HCT116 (cell line): ENCODE results near the gene EHD3. TPM values are rescaled to one million over a fixed set of nuclear protein-coding genes. Genes with fewer than 3 reads are reported as not detected.

Source experiments
- ATAC-seq: fragments of 200-7000 bp; cut with Tn5 transposase; 2 replicates; pipeline ENCODE4 v1.9.1; 2020; ENCODE audit warnings: mild to moderate bottlenecking, moderate library complexity
- BruUV-seq: library from RNA; stranded (reverse); fragments of 400-500 nt; replicated peaks from 2 replicates; lab custom pipeline; 2021; lab: Mats Ljungman, UMichigan
- CTCF ChIA-PET: fragments of 300-600 bp; sonication (Branson Sonifier 250); formaldehyde crosslinking; loops from one replicate; lab custom pipeline; 2021; ENCODE audit warnings: antibody characterized with exemption; lab: Charles Lee
- POLR2A ChIA-PET: fragments of 300-600, 350-600 bp; sonication (Branson Sonifier 250); formaldehyde crosslinking; loops from one replicate; lab custom pipeline; 2021; ENCODE audit warnings: antibody characterized with exemption; lab: Charles Lee
- RAD21 ChIA-PET, 2 experiments: fragments of 300-600 bp; sonication (Branson Sonifier 250); formaldehyde crosslinking; loops; one replicate each; lab custom pipeline; 2023; ENCODE audit warnings: low total read pairs in 2 of 2; ENCODE audit not compliant: uncharacterized antibody in 2 of 2, unreplicated experiment in 2 of 2, low non-redundant PET in 1 of 2; lab: Charles Lee
- DNase-seq: peaks from one replicate; pipeline ENCODE4 v3.0.0-alpha.2; 2010; ENCODE audit warnings: low read depth, low spot score
- H2AFZ ChIP-seq: fragments of 200-600 bp; shearing (Covaris generic), sonication (generic); 2 replicates; pipeline ENCODE4 v1.6.1; 2017; ENCODE audit warnings: low read depth, mixed run types, mixed read lengths, antibody characterized with exemption, low read length; ENCODE audit not compliant: poor library complexity, severe bottlenecking
- H3K27ac ChIP-seq: 2 replicates; pipeline ENCODE4 v1.5.1; 2012; ENCODE audit warnings: low read depth, low read length
- H3K27me3 ChIP-seq: fragments of 200-600 bp; sonication (generic); 2 replicates; pipeline ENCODE4 v1.6.1; 2016; ENCODE audit warnings: mixed run types, low read length, mixed read lengths; ENCODE audit not compliant: insufficient read depth
- H3K36me3 ChIP-seq, 2 experiments: fragments of 200-500 bp in 1 of 2; fragments of 200-600 bp in 1 of 2; sonication (Bioruptor generic) in 1 of 2; sonication (generic) in 1 of 2; 2 replicates each; pipeline versions ENCODE4 v1.5.1 to v1.6.1; 2014 to 2016; ENCODE audit warnings: low read length in 2 of 2, inconsistent platforms in 1 of 2, mixed read lengths in 1 of 2, mixed run types in 1 of 2; ENCODE audit not compliant: insufficient read depth in 2 of 2, control insufficient read depth in 1 of 2
- H3K4me1 ChIP-seq, 2 experiments: fragments of 200-600 bp in 1 of 2; sonication (generic) in 1 of 2; 2 replicates each; pipeline versions ENCODE4 v1.5.1 to v1.6.1; 2012 to 2017; ENCODE audit warnings: low read length in 2 of 2, inconsistent platforms in 1 of 2, mild to moderate bottlenecking in 1 of 2, mixed read lengths in 1 of 2, mixed run types in 1 of 2, moderate library complexity in 1 of 2; ENCODE audit not compliant: insufficient read depth in 2 of 2, control insufficient read depth in 1 of 2
- H3K4me2 ChIP-seq: fragments of 200-600 bp; sonication (generic); 2 replicates; pipeline ENCODE4 v1.6.1; 2017; ENCODE audit warnings: mixed run types, low read length, mixed read lengths
- H3K4me3 ChIP-seq, 2 experiments: fragments of 200-600 bp in 1 of 2; sonication (generic) in 1 of 2; replicated peaks in 1 of 2; 2 replicates each; pipeline ENCODE4 v1.5.1; 2011 to 2016; ENCODE audit warnings: low read length in 2 of 2, control low read depth in 1 of 2, low read depth in 1 of 2, mild to moderate bottlenecking in 1 of 2, mixed read lengths in 1 of 2, mixed run types in 1 of 2
- H3K79me2 ChIP-seq: fragments of 200-600 bp; sonication (generic); 2 replicates; pipeline ENCODE4 v1.6.1; 2017; ENCODE audit warnings: mild to moderate bottlenecking, mixed run types, low read length, moderate library complexity, mixed read lengths; ENCODE audit not compliant: insufficient read depth
- H3K9ac ChIP-seq: fragments of 200-600 bp; sonication (generic); 2 replicates; pipeline ENCODE4 v1.6.1; 2016; ENCODE audit warnings: low read length, mixed read lengths
- H3K9me2 ChIP-seq: fragments of 200-600 bp; sonication (generic), shearing (Covaris generic); 2 replicates; pipeline ENCODE4 v1.6.1; 2017; ENCODE audit warnings: mixed run types, mild to moderate bottlenecking, moderate library complexity; ENCODE audit not compliant: insufficient read depth
- H3K9me3 ChIP-seq, 2 experiments: fragments of 200-500 bp in 1 of 2; fragments of 200-600 bp in 1 of 2; sonication (Bioruptor generic) in 1 of 2; sonication (generic) in 1 of 2; 2 replicates each; pipeline ENCODE4 v1.6.1; 2014 to 2017; ENCODE audit warnings: low read length in 2 of 2, mixed read lengths in 2 of 2, inconsistent platforms in 1 of 2, low read depth in 1 of 2, mild to moderate bottlenecking in 1 of 2, mixed run types in 1 of 2, moderate library complexity in 1 of 2; ENCODE audit not compliant: control insufficient read depth in 1 of 2, insufficient read depth in 1 of 2
- H4K20me1 ChIP-seq: fragments of 200-600 bp; sonication (generic), shearing (Covaris generic); 2 replicates; pipeline ENCODE4 v1.6.1; 2017; ENCODE audit warnings: mixed run types, mild to moderate bottlenecking, moderate library complexity; ENCODE audit not compliant: insufficient read depth
- ATF3 ChIP-seq: IDR thresholded peaks from 2 replicates; pipeline ENCODE4 v1.6.1; 2012
- CTCF ChIP-seq, 3 experiments: fragments of 200-600 bp in 1 of 3; sonication (generic) in 1 of 3; IDR thresholded peaks in 2 of 3; conservative IDR thresholded peaks in 1 of 3; 2 replicates each; pipeline ENCODE4 v1.5.1; 2012 to 2017; ENCODE audit warnings: low read depth in 2 of 3, low read length in 2 of 3, antibody characterized with exemption in 1 of 3, borderline replicate concordance in 1 of 3, control low read depth in 1 of 3, mild to moderate bottlenecking in 1 of 3, mixed read lengths in 1 of 3, mixed run types in 1 of 3, moderate library complexity in 1 of 3; ENCODE audit not compliant: insufficient read depth in 1 of 3
- EGR1 ChIP-seq: IDR thresholded peaks from 2 replicates; pipeline ENCODE4 v1.6.1; 2012; ENCODE audit warnings: low read depth
- EZH2 ChIP-seq: fragments of 200-600 bp; sonication (generic); IDR thresholded peaks from 2 replicates; pipeline ENCODE4 v1.6.1; 2017; ENCODE audit warnings: antibody characterized with exemption, mixed run types
- FOSL1 ChIP-seq: IDR thresholded peaks from 2 replicates; pipeline ENCODE4 v1.6.1; 2012; ENCODE audit warnings: low read depth
- JUND ChIP-seq: IDR thresholded peaks from 2 replicates; pipeline ENCODE4 v1.6.1; 2012
- MAX ChIP-seq: IDR thresholded peaks from 2 replicates; pipeline ENCODE4 v1.6.1; 2012
- POLR2AphosphoS5 ChIP-seq: IDR thresholded peaks from 2 replicates; pipeline ENCODE4 v1.6.1; 2011; ENCODE audit warnings: mild to moderate bottlenecking, low read depth, low read length, moderate library complexity
- RAD21 ChIP-seq: IDR thresholded peaks from 2 replicates; pipeline ENCODE4 v1.6.1; 2012; ENCODE audit warnings: low read depth, mild to moderate bottlenecking
- REST ChIP-seq: IDR thresholded peaks from 2 replicates; pipeline ENCODE4 v1.6.1; 2012; ENCODE audit warnings: low read depth
- SP1 ChIP-seq: IDR thresholded peaks from 2 replicates; pipeline ENCODE4 v1.6.1; 2012; ENCODE audit warnings: low read depth
- SRF ChIP-seq: IDR thresholded peaks from 2 replicates; pipeline ENCODE4 v1.6.1; 2012; ENCODE audit warnings: low read depth
- TCF7L2 ChIP-seq: IDR thresholded peaks from 2 replicates; pipeline ENCODE4 v1.7.0; 2011; ENCODE audit warnings: borderline replicate concordance, inconsistent platforms; ENCODE audit not compliant: insufficient read depth, insufficient read length; ENCODE audit errors: extremely low read depth
- YY1 ChIP-seq: IDR thresholded peaks from 2 replicates; pipeline ENCODE4 v1.6.1; 2011; ENCODE audit warnings: low read length, low read depth, moderate library complexity, mild to moderate bottlenecking; ENCODE audit not compliant: insufficient replicate concordance; ENCODE audit errors: extremely low read depth
- ZNF274 ChIP-seq: fragments of 200-500 bp; sonication (Bioruptor generic); IDR thresholded peaks from 2 replicates; pipeline ENCODE4 v1.6.1; 2014; ENCODE audit warnings: mild to moderate bottlenecking, low read depth, low read length, inconsistent platforms
- intact Hi-C: fragments of 100-400 bp; cut with micrococcal nuclease; formaldehyde crosslinking; loops from 2 replicates; pipeline ENCODE4 v1.10.0; 2022
- total RNA-seq: library from RNA; stranded (reverse); gene quantifications from one replicate; pipeline ENCODE4 v1.2.1, GENCODE V29; 2021; ENCODE audit not compliant: unreplicated experiment

EHD3 gene
- total RNA-seq, 1 experiment from 2014 or later = not detected

GRCh38 chr2:31190188-31190587, 43.8 kb upstream of the EHD3 start:
- intact Hi-C loops = no loop called here
- H3K36me3 ChIP-seq = no peaks in the 10 kb centered on the region
- no TSS peak for BruUV-seq
- H3K27ac ChIP-seq = no peak overlapping the region
- no peak overlapping the region for H2AFZ ChIP-seq
- CTCF ChIA-PET = no interaction called here
- H4K20me1 ChIP-seq = no peaks in the 10 kb centered on the region
- no peak overlapping the region for H3K9ac ChIP-seq
- H3K9me2 ChIP-seq = no peaks in the 10 kb centered on the region
- RAD21 ChIA-PET = no interaction called here
- H3K27me3 ChIP-seq = peaks cover 33% of the 10 kb centered on the region
- no peak for DNase-seq
- TF ChIP-seq SRF = no peak
- TF ChIP-seq CTCF (IDR thresholded peaks at IDR 0.05 in 2 of 3, conservative IDR thresholded peaks at IDR 0.05 in 1 of 3; ENCODE audit: borderline replicate concordance in 1 of 3, insufficient read depth in 1 of 3, low read depth in 2 of 3, low read length in 2 of 3) = no peak
- TF ChIP-seq YY1 = no peak
- TF ChIP-seq JUND = no peak
- no peak for TF ChIP-seq RAD21
- no peak for TF ChIP-seq MAX
- TF ChIP-seq SP1 = no peak
- TF ChIP-seq REST = no peak
- no peak for TF ChIP-seq TCF7L2
- TF ChIP-seq FOSL1 = no peak
- no peak for TF ChIP-seq ZNF274
- TF ChIP-seq EZH2 = no peak
- no peak for TF ChIP-seq ATF3
- no peak for TF ChIP-seq POLR2AphosphoS5
- TF ChIP-seq EGR1 = no peak
- TF ChIP-seq, all 23 proteins: peak for 0
- Histone ChIP-seq H3K9me3 (no peaks in the 10 kb centered on the region), H3K4me1 (no peaks in the 10 kb centered on the region), H3K4me3 (no peak overlapping the region), H3K4me2 (no peak overlapping the region), H3K79me2 (no peaks in the 10 kb centered on the region)
- ATAC-seq = no peak
- POLR2A ChIA-PET = no interaction called here
